Measurements from ENCODE around the gene GNAT1.

GNAT1 gene

DNA sequence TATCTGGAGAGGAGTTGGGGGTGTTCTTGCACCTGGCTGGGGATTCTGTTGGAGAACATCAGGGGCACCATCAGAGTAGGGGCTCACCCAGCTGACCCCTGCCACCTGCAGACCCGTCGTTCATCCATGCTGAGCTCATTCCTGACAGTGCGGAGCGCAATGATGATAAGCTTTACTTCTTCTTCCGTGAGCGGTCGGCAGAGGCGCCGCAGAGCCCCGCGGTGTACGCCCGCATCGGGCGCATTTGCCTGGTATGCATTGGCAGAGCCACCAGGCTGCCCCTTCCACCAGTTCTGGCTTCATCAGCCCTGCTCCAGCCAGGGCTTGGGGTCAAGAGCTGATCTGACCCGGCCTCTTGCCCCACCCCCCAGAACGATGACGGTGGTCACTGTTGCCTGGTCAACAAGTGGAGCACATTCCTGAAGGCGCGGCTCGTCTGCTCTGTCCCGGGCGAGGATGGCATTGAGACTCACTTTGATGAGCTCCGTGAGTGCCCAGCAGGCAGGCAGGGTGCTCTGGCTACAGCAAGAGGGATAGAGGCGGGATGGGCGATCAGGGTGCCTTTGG is 8.8 kb upstream of the GNAT1 start:
- DNase-seq = no peak

DNA sequence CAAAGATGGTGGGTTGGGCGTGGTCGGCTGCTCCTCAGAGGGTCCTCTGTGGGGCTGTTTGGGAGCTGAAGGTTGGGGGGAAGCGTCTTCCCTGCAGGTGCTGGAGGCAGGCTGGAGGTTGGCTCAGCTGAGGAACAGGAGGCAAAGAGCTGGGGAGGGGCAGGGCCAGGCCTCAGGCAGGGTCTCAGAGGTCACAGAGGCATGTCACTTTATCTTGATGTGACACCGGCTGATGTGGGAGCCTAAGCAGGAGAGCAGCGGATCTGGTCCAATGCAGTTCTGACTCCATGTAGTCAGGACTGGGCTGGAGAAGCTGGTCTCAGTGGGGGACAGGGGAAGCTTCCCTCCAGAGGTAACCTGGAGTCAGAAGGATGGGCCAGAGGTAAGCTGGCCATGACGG is 7.7 kb upstream of the GNAT1 start:
- DNase-seq = no peak

- DNase-seq = no peak
Observed at GRCh38 chr3:50184242-50184978, 7.0 kb upstream of the GNAT1 start.

DNA sequence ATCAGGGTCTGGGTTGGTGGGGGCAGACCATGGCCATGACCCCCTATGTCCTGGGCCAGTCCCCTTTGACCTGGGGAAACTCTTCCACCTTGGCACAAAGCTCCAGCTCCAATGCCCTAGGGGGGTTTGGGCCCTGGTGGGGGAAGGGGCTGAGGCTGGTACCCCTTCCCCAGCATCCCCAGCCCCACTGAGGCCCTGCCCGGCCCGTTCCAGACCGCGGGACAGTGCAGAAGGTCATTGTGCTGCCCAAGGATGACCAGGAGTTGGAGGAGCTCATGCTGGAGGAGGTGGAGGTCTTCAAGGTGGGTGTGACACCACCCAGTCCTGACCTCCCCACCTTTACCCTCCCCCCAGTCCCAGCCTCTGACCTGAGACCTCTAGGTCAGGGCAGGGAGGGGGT is 6.2 kb upstream of the GNAT1 start:
- no peak for DNase-seq

DNA sequence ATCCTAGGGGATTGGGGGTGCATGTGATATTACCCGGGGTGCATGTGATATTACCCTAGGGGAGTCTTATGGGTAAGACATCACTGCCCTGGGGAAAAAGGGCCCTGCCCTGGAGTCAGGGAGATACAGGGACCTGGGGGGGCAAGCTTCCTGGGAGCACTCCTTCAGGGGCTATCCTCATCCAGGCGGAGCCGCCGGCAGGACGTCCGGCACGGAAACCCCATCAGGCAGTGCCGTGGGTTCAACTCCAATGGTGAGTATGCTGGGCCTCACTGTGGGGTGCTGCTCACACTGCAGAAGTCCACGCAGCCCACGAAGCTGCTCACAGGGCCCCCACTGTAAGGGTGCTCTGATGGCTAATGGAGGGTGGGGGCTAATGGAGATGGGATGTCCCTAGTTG is 5.3 kb upstream of the GNAT1 start:
- DNase-seq = no peak

- no peak for DNase-seq
Observed at GRCh38 chr3:50187750-50188149, 3.7 kb upstream of the GNAT1 start.

- peak; percentile 8 for DNase-seq
Observed at GRCh38 chr3:50189274-50189673, 2.1 kb upstream of the GNAT1 start.

- no peak for DNase-seq
Observed at GRCh38 chr3:50189989-50190388, 1.4 kb upstream of the GNAT1 start.

- no peak for DNase-seq
Observed at GRCh38 chr3:50192124-50192523, 714 bp downstream of the GNAT1 start.

GRCh38 chr3:50192689-50193141 is 1.3 kb downstream of the GNAT1 start:
- peak; percentile 9 for DNase-seq

- DNase-seq = no peak
Observed at GRCh38 chr3:50193286-50193685, 1.9 kb downstream of the GNAT1 start.

DNA sequence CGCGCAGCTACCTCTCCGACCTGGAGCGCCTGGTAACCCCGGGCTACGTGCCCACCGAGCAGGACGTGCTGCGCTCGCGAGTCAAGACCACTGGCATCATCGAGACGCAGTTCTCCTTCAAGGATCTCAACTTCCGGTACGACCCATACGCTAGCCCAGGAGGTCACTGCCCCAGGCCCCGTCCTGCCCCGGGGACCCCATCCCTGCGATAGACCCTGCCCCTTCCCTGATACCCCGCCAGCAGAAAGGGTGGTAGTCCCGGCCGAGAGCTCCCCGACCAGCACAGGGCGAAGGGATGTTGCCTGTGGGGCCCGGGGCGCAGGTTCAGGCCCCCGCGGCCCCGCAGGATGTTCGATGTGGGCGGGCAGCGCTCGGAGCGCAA is 2.3 kb downstream of the GNAT1 start:
- no peak for DNase-seq

GRCh38 chr3:50194128-50194902 is 2.9 kb downstream of the GNAT1 start:
- no peak for DNase-seq

GRCh38 chr3:50194903-50195500 is 3.6 kb downstream of the GNAT1 start:
- no peak for DNase-seq

DNA sequence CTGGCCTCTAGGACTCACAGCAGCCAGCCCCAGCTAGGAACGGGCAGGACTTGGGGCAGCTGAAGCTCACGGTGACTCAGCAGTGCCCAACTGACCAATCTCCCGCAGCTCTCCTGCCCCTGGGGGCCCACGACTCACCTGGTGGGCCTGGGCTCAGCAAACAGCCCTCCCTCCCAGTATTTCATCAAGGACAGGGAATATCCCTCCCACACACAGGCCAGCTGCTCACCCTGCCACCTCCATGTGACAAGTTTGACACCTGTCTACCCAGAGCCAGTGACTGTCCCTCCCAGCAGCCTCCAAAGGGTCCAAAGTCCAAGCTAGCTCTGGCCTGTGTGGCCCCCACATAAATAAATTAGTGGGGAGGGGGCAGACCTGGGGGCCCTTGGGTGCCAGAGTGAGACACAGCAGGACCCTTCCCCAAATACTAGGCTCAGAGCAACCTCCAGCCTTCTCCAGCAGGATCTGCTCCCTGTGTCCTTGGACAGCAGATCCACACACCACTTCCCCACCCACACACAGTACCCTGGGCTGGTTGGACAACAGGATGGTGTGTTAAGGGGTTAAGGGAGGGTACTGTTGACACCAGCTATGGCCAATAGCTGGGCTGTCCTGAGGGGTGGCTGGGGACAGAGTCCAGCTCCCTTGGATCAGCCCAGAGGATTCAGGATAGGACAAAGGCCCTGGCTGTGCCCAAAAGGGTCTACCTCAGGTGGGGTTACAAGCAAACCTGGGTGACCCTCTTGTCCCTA is 4.3 kb downstream of the GNAT1 start:
- no peak for DNase-seq

- DNase-seq = no peak
Observed at GRCh38 chr3:50196253-50196801, 4.9 kb downstream of the GNAT1 start.

DNA sequence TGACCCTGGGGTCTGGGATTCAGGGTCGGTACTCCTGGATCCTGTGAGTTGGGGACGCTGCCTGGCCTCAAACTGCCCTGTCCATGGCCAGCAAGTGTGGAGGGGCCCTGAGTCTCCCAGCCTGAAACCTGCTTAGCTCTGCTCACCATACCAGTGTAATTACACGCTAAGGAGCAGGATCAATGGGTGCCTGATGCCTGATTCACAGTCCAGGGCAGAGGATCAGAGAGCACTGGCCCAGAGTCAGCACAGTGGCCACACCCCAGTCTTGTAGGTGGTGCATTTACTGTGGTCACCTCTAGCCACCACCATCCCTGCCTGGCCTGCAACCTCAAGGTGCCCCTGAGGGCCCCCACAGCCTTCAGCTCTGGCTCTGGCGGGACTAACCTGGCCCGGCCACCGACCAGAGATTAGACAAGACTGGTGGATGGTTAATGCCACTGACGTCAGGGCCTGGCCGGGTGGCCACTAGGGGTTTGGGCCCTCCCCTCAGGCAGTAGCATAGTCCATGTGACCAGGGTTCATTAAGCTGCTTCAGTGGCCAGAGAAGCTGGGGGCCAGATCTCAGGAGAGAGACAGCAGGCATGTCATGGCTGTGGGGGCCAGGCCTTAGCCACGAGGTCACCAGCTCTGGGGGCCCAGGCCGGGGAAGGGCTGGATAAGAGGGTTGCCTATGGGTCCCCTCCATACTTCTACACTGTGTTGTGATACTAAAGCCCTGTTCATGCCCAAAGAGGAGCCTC is 10.3 kb downstream of the GNAT1 start:
- no peak for DNase-seq

GRCh38 chr3:50202353-50203112 is 11.1 kb downstream of the GNAT1 start:
- no peak for DNase-seq

- no peak for DNase-seq
Observed at GRCh38 chr3:50203113-50203808, 11.9 kb downstream of the GNAT1 start.
